Central memory CD8-positive, alpha-beta T cell (primary cell): ENCODE data around the gene IGFBP1.
"Not testable (repeated sequence)": the region's sequence is repeated elsewhere in the genome, so short reads cannot be mapped to it uniquely, and the experiment has no call there.

Source experiments
- ATAC-seq: fragments of 150-1000 bp; cut with Tn5 transposase; replicated peaks from 2 replicates; pipeline ENCODE4 v1.10.0; 2022; ENCODE audit warnings: mild to moderate bottlenecking, moderate FRiP score, moderate number of reproducible peaks; ENCODE audit not compliant: poor library complexity, severe bottlenecking; ENCODE audit errors: extremely low read depth
- DNase-seq, 2 donors: peaks; one replicate each; pipeline ENCODE4 v3.0.0; 2021; ENCODE audit warnings: low spot score in 2 of 2
- H3K27ac Mint-ChIP-seq: one replicate; pipeline ENCODE4 v1.8.0; 2022; ENCODE audit warnings: low read depth, mild to moderate bottlenecking, moderate library complexity, mixed read lengths
- H3K27me3 Mint-ChIP-seq: one replicate; pipeline ENCODE4 v1.8.0; 2022; ENCODE audit warnings: mixed read lengths
- H3K36me3 Mint-ChIP-seq: one replicate; pipeline ENCODE4 v1.8.0; 2022; ENCODE audit warnings: mild to moderate bottlenecking, moderate library complexity, mixed read lengths; ENCODE audit not compliant: insufficient read depth
- H3K4me1 Mint-ChIP-seq: one replicate; pipeline ENCODE4 v1.8.0; 2022; ENCODE audit warnings: mixed read lengths
- H3K4me3 Mint-ChIP-seq: one replicate; pipeline ENCODE4 v1.8.0; 2022; ENCODE audit warnings: mild to moderate bottlenecking, moderate library complexity, mixed read lengths
- H3K9me3 Mint-ChIP-seq: one replicate; pipeline ENCODE4 v1.8.0; 2022; ENCODE audit warnings: mixed read lengths

Gene IGFBP1

GRCh38 chr7:45937862-45938261 lies 49.6 kb downstream of the IGFBP1 start:
- no peak overlapping the region for H3K4me3 Mint-ChIP-seq
- no peaks in the 10 kb centered on the region for H3K27me3 Mint-ChIP-seq
- ATAC-seq: no peak
- peaks cover 2% of the 10 kb centered on the region for H3K36me3 Mint-ChIP-seq
- H3K9me3 Mint-ChIP-seq: peaks cover 5% of the 10 kb centered on the region
- DNase-seq: no peak
- H3K4me1 Mint-ChIP-seq: peaks cover 15% of the 10 kb centered on the region
- H3K27ac Mint-ChIP-seq: no peak overlapping the region

GRCh38 chr7:45938626-45939302 lies 50.5 kb downstream of the IGFBP1 start:
- DNase-seq (no peak), ATAC-seq (no peak)
- peaks cover 2% of the 10 kb centered on the region for H3K36me3 Mint-ChIP-seq
- H3K27ac Mint-ChIP-seq: peak overlapping the region; percentile 9
- peaks cover 5% of the 10 kb centered on the region for H3K9me3 Mint-ChIP-seq
- H3K27me3 Mint-ChIP-seq: no peaks in the 10 kb centered on the region
- H3K4me1 Mint-ChIP-seq: peaks cover 17% of the 10 kb centered on the region
- H3K4me3 Mint-ChIP-seq: no peak overlapping the region

- DNase-seq (no peak), ATAC-seq (no peak)
- H3K27me3 Mint-ChIP-seq: no peaks in the 10 kb centered on the region
- peaks cover 5% of the 10 kb centered on the region for H3K9me3 Mint-ChIP-seq
- peak overlapping the region; percentile 9 for H3K27ac Mint-ChIP-seq
- peak overlapping the region; percentile 4 for H3K4me3 Mint-ChIP-seq
- H3K36me3 Mint-ChIP-seq: peaks cover 2% of the 10 kb centered on the region
- peaks cover 17% of the 10 kb centered on the region for H3K4me1 Mint-ChIP-seq
Observed at GRCh38 chr7:45939574-45939973, 51.3 kb downstream of the IGFBP1 start.

GRCh38 chr7:45940237-45940781 lies 52.0 kb downstream of the IGFBP1 start:
- peak overlapping the region; percentile 53 for H3K4me3 Mint-ChIP-seq
- DNase-seq, H3K27me3 Mint-ChIP-seq, H3K9me3 Mint-ChIP-seq, H3K36me3 Mint-ChIP-seq: not testable (repeated sequence)
- peaks cover 17% of the 10 kb centered on the region for H3K4me1 Mint-ChIP-seq
- peak; percentile 71 for ATAC-seq
- peak overlapping the region; percentile 36 for H3K27ac Mint-ChIP-seq

GRCh38 chr7:45940939-45941338 lies 52.7 kb downstream of the IGFBP1 start:
- no peaks in the 10 kb centered on the region for H3K27me3 Mint-ChIP-seq
- peaks cover 5% of the 10 kb centered on the region for H3K9me3 Mint-ChIP-seq
- no peak for DNase-seq
- ATAC-seq: no peak
- H3K4me3 Mint-ChIP-seq: peak overlapping the region; percentile 53
- H3K36me3 Mint-ChIP-seq: peaks cover 2% of the 10 kb centered on the region
- H3K27ac Mint-ChIP-seq: peak overlapping the region; percentile 36
- H3K4me1 Mint-ChIP-seq: peaks cover 17% of the 10 kb centered on the region
